Stimulated activated CD8-positive, alpha-beta memory T cell treated with anti-CD3 and anti-CD28 coated beads, Interleukin-15, amount 100 ng/mL, for 1 hour (primary cell): ENCODE data around the gene TNPO2.

Experiments used
- DNase-seq: peaks from one replicate; pipeline ENCODE4 v3.0.0-alpha.2; 2020; ENCODE audit warnings: low read depth

TNPO2 gene

GRCh38 chr19:12675399-12675798, 48.3 kb downstream of the TNPO2 start:
- no peak for DNase-seq

- no peak for DNase-seq
Measured at GRCh38 chr19:12672744-12673143, 51.0 kb downstream of the TNPO2 start.

GRCh38 chr19:12670159-12670928, 53.4 kb downstream of the TNPO2 start:
- no peak for DNase-seq

GRCh38 chr19:12669270-12670158, 54.2 kb downstream of the TNPO2 start:
- DNase-seq: peak; percentile 57

GRCh38 chr19:12668932-12669269, 54.8 kb downstream of the TNPO2 start:
- DNase-seq: peak; percentile 34

GRCh38 chr19:12668346-12668745, 55.4 kb downstream of the TNPO2 start:
- DNase-seq: no peak

- no peak for DNase-seq
Measured at GRCh38 chr19:12667731-12668302, 55.9 kb downstream of the TNPO2 start.

- peak; percentile 54 for DNase-seq
Measured at GRCh38 chr19:12666265-12667048, 57.3 kb downstream of the TNPO2 start, which contains the start of the genes MAN2B1 and WDR83. Gene MAN2B1 (minus strand): TSS chr19:12666742. CDS start chr19:12666701, 41 bp downstream. Gene WDR83 (plus strand): TSS chr19:12666807. CDS start chr19:12669791, 2,984 bp downstream.

GRCh38 chr19:12665671-12666264, 58.0 kb downstream of the TNPO2 start:
- DNase-seq: no peak

- DNase-seq: no peak
Measured at GRCh38 chr19:12665281-12665573, 58.5 kb downstream of the TNPO2 start.

- no peak for DNase-seq
Measured at GRCh38 chr19:12664406-12665280, 59.1 kb downstream of the TNPO2 start.

- DNase-seq: no peak
Measured at GRCh38 chr19:12660980-12661379, 62.8 kb downstream of the TNPO2 start.

GRCh38 chr19:12657966-12658365, 65.8 kb downstream of the TNPO2 start:
- no peak for DNase-seq

- no peak for DNase-seq
Measured at GRCh38 chr19:12656899-12657571, 66.7 kb downstream of the TNPO2 start.

GRCh38 chr19:12655546-12655945, 68.2 kb downstream of the TNPO2 start:
- no peak for DNase-seq

GRCh38 chr19:12652219-12652618, 71.5 kb downstream of the TNPO2 start:
- no peak for DNase-seq

GRCh38 chr19:12649941-12650340, 73.8 kb downstream of the TNPO2 start:
- DNase-seq: no peak
